Stimulated activated CD8-positive, alpha-beta memory T cell treated with anti-CD3 and anti-CD28 coated beads, Interleukin-7, amount 100 ng/mL, for 48 hours (primary cell): ENCODE measurements around the gene CCL25.

Experiments
- DNase-seq, 2 donors: peaks; one replicate each; pipeline ENCODE4 v3.0.0-alpha.2; 2020; ENCODE audit warnings: low read depth in 1 of 2; ENCODE audit errors: extremely low read depth in 1 of 2

CCL25 gene

GRCh38 chr19:8109455-8109854 lies 56.9 kb downstream of the CCL25 start:
- no peak for DNase-seq

DNA sequence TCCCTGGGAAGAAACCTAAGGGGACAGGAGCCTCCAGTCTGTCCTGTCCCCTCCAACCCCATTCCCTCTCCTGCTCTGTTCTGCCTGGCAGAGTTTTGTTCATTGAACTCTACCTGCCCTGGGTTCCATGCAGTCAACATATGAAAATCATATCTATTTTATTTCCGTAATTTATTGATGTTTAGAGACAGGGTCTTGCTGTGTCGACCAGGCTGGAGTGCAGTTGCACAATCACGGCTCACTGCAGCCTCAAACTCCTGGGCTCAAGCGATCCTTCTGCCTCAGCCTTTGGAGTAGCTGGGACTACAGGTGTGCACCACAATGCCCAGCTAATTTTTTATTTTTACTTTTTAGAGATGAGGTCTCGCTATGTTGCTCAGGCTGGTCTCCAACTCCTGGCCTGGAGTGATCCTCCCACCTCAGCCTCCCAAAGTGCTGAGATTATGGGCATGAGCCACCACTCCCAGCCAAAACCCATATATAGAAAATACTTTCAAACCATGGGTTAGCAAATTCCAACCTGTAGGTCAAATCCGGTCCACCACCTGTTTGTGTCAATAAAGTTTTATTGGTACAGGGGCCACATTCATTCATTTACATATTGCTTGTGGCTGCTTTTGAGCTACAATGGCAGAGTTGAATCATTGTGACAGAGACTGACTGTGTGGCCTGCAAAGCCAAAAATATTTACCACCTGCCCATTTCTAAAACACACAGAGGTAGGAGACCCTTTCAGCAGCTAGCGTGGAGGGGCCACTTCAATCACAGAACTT lies 57.5 kb downstream of the CCL25 start:
- DNase-seq = no peak

DNA sequence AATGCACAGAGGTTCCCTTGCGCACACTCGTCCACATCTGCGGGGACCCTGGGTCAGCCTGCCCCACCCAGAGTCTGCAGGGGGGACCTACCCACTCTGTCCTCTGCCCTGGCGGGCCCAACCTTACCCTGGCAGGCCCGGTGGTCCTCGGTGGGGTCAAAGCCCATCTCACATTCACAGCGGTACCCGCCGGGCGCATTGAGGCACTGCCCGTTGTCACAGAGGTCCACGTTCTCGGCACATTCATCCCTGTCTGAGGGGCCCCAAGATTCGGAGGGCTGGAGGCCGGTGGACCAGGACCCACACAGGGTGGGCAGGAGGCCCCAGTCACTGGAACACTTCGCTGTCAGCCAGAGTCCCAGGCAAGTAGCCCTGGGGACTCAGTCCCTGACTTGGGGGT lies 58.4 kb downstream of the CCL25 start:
- no peak for DNase-seq

GRCh38 chr19:8111376-8111775 lies 58.8 kb downstream of the CCL25 start:
- DNase-seq = no peak
